Measurements from ENCODE around the gene SKI.

DNA sequence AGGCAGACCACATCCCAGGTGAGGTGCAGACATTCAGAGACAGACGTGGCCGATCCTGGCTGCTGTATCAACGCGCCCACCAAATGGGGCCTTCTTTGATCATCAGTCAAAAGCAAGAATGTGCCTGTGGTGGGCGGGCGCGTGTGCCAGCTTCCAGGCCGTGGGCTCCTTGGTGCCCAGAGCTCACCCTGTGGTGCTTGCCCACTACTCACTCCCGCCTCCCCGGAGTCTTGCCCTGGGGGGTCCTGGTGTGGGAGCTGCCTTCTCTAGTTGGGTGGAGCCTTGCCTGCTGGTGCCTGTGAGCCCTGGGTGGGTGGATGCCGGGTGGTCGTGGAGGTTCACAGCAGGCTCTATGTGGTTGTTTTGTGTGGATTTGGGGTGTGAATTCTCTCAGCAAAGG lies 70.6 kb downstream of the SKI start:
- TF ChIP-seq, protein P1, sequence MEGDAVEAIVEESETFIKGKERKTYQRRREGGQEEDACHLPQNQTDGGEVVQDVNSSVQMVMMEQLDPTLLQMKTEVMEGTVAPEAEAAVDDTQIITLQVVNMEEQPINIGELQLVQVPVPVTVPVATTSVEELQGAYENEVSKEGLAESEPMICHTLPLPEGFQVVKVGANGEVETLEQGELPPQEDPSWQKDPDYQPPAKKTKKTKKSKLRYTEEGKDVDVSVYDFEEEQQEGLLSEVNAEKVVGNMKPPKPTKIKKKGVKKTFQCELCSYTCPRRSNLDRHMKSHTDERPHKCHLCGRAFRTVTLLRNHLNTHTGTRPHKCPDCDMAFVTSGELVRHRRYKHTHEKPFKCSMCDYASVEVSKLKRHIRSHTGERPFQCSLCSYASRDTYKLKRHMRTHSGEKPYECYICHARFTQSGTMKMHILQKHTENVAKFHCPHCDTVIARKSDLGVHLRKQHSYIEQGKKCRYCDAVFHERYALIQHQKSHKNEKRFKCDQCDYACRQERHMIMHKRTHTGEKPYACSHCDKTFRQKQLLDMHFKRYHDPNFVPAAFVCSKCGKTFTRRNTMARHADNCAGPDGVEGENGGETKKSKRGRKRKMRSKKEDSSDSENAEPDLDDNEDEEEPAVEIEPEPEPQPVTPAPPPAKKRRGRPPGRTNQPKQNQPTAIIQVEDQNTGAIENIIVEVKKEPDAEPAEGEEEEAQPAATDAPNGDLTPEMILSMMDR (conservative IDR thresholded peaks at IDR 0.05; ENCODE audit: low read length) = no peak
- no peak for TF ChIP-seq EZH2phosphoT487 (IDR thresholded peaks at IDR 0.05; ENCODE audit: borderline replicate concordance, low read depth, low read length)

Measured in OCI-LY7 (cell line).